DMS153 (cell line): ENCODE data around the gene DDX54.
A peak's percentile ranks its signal among the peaks of the same experiment; 100 is the strongest.
"Not testable (repeated sequence)": the region's sequence is repeated elsewhere in the genome, so short reads cannot be mapped to it uniquely, and the experiment has no call there.

Experiments used
- DNase-seq: peaks from one replicate; lab custom pipeline; 2025; lab: John Stamatoyannopoulos, UW

The DDX54 gene

GRCh38 chr12:113142173-113142885 lies 42.9 kb downstream of the DDX54 start:
- DNase-seq = peak; percentile 69

DNA sequence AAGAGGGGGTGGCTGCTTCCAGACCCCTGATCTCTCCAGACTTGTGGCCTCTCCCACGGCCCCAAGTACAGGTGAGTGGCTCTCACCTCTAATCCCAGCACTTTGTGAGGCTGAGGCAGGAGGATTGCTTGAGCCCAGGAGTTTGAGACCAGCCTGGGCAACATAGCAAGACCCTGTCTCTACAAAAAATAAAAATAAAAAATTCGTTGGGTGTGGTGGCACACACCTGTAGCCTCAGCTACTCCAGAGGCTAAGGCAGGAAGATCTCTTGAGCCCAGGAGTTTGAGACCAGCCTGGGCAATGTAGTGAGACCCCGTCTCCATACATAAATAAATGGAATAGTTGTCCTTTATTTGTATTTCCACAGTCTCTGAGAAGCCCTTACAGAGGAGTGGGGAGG lies 43.6 kb downstream of the DDX54 start:
- DNase-seq = not testable (repeated sequence)

DNA sequence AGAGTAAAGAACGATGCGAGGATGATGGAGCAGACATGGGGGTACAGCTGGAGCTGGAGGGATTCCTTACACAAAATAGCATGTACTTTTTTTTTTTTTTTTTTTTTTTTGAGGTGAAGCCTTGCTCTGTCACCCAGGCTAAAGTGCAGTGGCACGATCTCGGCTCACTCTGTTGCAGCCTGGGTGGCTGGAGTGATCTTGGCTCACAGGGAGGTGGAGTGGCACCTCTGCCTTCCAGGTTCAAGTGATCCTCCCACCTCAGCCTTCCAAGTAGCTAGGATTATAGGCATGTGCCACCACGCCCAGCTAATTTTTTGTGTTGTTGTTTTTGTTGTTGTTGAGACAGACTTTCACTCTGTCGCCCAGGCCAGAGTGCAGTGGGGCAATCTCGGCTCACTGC lies 44.6 kb downstream of the DDX54 start:
- no peak for DNase-seq

GRCh38 chr12:113138826-113139225 lies 46.5 kb downstream of the DDX54 start:
- no peak for DNase-seq

DNA sequence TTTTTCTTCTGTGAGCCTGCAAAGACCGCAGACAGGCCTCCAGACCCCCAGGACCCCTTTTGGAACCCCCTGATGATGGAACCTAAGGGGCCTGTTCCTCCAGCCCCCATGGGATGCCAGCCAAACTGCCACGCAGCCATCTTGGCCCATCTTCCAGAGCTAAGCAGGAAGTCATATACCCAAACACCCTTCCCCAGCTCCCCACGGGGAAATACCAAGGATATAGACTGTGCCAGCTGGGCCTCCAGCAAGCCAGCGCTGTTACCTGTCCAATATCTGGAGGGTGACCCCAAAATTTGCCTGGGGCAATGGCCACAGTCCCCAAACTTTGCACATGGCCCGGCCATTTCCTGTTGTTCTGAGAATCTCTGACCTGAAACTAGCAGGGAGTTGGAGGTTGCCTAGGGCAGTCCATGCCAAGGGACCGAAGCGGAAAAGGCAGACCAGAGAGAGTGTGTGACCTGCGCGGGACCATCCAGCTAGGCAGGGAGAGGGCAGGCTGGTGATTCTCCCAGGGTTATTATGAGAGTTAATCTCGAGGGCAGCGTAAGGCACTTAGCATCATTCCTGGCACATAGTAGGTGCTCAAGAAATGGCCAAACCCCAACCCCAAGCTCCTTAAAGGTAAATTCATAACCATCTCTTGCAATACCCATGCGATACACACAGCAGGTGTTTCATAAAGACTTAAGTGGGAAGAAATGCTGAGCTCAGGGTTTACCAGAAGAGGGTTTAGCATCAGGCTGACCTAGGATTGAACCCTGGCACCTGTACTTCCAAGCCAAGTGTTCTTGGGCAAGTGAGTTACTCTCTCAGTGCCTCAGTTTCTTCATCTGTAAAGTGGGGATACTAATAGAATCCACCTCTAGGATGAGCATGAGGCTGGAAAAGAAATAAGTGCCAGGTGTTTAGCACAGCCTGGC lies 47.2 kb downstream of the DDX54 start:
- no peak for DNase-seq

GRCh38 chr12:113136990-113137511 lies 48.2 kb downstream of the DDX54 start:
- no peak for DNase-seq

GRCh38 chr12:113136128-113136989 lies 48.9 kb downstream of the DDX54 start:
- DNase-seq = peak; percentile 16

GRCh38 chr12:113135178-113136127 lies 49.8 kb downstream of the DDX54 start, which contains the start of gene RASAL1:
TSS of gene RASAL1 (minus strand) at chr12:113135761. CDS start at chr12:113135462, 299 bp downstream.
- DNase-seq = peak; percentile 82

DNA sequence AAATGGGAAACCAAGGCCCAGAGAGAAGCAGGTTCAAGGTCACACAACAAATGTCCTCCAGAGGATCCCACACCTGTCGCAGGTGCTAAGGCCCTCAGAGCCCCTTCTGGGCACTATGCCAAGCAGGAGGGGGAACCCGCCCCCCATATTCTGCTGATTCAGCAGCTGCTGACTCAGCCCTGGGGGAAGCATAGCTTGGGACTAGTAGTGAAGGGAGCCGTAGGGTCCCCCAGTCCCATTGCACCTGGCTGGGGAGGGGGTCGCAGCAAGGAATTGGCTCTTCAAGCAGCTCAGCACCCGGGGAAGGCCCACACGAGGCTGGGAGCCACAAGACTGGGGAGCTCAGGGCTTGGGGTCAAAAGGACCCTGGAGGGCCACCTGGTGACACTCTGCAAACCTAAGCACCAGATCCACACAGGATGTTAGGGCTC lies 50.7 kb downstream of the DDX54 start:
- DNase-seq = no peak

DNA sequence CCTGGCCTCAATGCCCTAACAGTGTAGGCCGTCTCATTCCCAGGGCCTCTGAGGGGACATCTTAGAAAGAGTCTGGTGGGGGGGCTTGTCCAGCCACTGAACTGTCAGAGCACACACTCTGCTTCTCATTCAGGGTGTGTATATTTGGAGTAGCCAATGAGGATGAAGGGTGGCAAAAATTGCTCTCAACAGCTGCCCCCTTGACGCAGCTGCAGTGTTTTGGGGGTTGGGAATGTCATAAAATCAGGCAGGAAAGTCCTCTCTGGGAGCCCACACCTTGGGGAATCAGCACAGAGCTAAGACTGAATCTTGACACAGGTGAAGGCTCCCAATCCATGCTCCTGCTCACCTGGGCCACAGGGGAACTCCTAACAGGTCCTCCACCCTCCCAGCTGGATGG lies 51.2 kb downstream of the DDX54 start:
- no peak for DNase-seq

DNA sequence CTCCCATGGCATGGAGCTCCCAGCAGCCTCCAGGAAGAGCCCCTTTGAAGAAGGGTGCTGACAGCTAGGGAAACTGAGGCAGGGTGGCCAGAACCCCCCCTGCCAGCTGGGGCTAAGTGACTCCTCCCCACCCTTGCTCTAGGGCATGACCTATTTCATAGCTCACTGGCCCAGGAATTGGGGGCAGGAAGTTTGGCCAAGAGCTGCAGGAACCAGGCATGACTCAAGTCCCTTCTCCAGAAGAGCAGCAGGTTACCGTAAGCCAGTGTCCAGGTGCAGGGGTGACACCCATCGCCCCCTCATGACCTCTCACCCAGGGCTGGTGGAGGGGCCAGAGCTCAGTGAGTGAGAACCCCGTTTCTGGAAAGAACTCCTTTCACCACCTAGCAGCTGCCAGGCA lies 51.6 kb downstream of the DDX54 start:
- DNase-seq = no peak

DNA sequence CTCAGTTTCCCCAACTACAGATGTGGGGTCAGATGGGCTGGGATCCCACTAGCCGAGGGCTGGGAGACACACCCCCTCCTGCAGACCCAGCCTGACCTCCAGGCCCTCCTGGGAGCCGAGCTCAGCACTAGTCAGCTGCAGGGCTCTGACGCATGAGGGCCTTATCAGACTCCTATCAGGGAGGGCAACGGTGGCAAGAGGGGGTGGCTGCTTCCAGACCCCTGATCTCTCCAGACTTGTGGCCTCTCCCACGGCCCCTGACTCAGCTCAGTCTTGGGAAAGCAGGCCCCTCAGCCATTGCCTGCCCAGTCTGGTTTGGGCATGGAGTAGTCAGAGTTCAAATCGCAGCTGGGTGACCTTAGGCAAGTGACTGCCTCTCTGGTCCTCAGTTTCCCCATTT lies 52.2 kb downstream of the DDX54 start:
- no peak for DNase-seq

- no peak for DNase-seq
These were observed 53.7 kb downstream of the DDX54 start for GRCh38 chr12:113131556-113131955.

- no peak for DNase-seq
These were observed 54.7 kb downstream of the DDX54 start for GRCh38 chr12:113130457-113131135.

GRCh38 chr12:113129664-113130456 lies 55.4 kb downstream of the DDX54 start:
- DNase-seq = no peak

- no peak for DNase-seq
These were observed 56.2 kb downstream of the DDX54 start for GRCh38 chr12:113128802-113129663.

DNA sequence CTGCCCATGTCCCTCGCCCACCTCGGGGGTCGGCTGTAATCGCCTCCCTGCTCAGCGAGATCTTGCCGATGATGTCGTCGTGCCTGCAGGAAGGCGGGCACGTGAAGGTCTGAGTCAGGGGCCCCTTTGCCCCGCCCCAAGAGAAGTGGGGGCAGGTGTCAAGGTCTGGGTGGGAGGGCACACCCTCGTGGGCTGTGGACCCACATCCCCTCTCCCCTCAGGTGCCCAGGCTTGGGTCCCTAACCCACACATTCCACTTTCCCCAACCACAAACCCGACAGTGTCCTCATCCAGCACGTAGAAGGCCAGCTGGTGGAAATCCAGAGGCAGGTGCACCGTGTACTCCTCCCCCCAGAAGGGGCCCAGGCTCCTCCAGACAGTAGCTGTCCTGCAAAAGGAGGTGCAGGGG lies 57.5 kb downstream of the DDX54 start:
- no peak for DNase-seq

DNA sequence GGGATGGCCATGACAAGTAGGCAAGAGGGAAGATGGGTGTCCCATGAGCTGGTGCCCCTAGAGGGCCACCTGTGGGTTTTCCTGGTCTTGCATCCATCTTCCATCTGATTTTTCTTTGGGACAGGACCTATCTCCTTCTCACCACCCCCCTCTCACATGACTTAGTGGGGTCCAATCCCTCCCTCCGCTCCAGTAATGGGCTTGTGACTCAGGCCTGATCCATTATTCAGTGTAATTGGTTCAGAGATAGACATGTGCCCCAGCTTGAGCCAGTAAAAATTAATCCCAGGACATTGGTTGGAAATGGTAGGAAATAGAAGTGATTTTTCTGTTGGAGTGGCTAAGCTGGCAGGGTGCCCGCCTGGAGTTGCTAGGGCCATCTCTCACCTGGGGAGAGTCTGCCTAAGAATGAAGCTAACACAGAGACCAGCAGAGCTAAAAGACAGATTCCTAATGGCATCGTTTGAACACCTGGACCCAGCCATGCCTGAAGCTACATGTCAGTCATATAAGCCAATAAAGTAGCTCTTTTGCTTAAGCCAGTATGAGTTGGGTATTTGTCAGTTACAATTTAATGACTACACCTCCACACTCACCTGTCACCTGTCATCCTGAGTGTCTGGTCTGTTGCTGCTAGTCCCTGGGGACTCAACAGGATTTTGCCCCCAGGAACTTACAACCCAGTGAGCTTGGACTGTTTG lies 64.5 kb downstream of the DDX54 start:
- peak; percentile 92 for DNase-seq
